ENCODE measurements around the gene SEMA6B. TPM values are rescaled to one million over a fixed set of nuclear protein-coding genes. Genes with fewer than 3 reads are reported as not detected.

Gene SEMA6B
- total and polyA plus RNA-seq, 2 of the 8 experiments (the other 6 are each of a cell fraction or from before 2014, with no cell fraction given) = 31.3 to 54.4 TPM

- TF ChIP-seq ATF2 (IDR thresholded peaks at IDR 0.05; ENCODE audit: low read length) (no peak), BCL11A (IDR thresholded peaks at IDR 0.05; ENCODE audit: low read depth in 2 of 2, low read length in 2 of 2) (no peak)
Measured at GRCh38 chr19:4493104-4493928, 66.2 kb downstream of the SEMA6B start (continued).

Other genes starting within 250 kb of the SEMA6B start
- gene STAP2, start 220.9 kb downstream of the SEMA6B start, total RNA-seq (2021; fragmentation: NEBNext Ultra II Directional; extraction: Animal tissue kit (Norgen Biotek cat#: 25700)) = 15.3 and 18.1 TPM in 2 replicates
- 33.6 and 37.3 TPM in 2 replicates for gene STAP2, start 220.9 kb downstream of the SEMA6B start, polyA plus RNA-seq (2011; rRNA removed)
- gene MPND, start 216.1 kb downstream of the SEMA6B start, total RNA-seq (2021; fragmentation: NEBNext Ultra II Directional; extraction: Animal tissue kit (Norgen Biotek cat#: 25700)) = 24.2 and 27.7 TPM in 2 replicates
- 22.9 and 31.6 TPM in 2 replicates for gene MPND, start 216.1 kb downstream of the SEMA6B start, polyA plus RNA-seq (2011; rRNA removed)
- 102 TPM in 2 replicates for gene SH3GL1, start 159.1 kb downstream of the SEMA6B start, total RNA-seq (2021; fragmentation: NEBNext Ultra II Directional; extraction: Animal tissue kit (Norgen Biotek cat#: 25700))
- gene SH3GL1, start 159.1 kb downstream of the SEMA6B start, polyA plus RNA-seq (2011; rRNA removed) = 81.5 and 120 TPM in 2 replicates
- 146 and 147 TPM in 2 replicates for gene CHAF1A, start 157.0 kb downstream of the SEMA6B start, total RNA-seq (2021; fragmentation: NEBNext Ultra II Directional; extraction: Animal tissue kit (Norgen Biotek cat#: 25700))
- gene CHAF1A, start 157.0 kb downstream of the SEMA6B start, polyA plus RNA-seq (2011; rRNA removed) = 122 and 190 TPM in 2 replicates
- 28.0 and 29.9 TPM in 2 replicates for gene UBXN6, start 101.9 kb downstream of the SEMA6B start, total RNA-seq (2021; fragmentation: NEBNext Ultra II Directional; extraction: Animal tissue kit (Norgen Biotek cat#: 25700))
- 43.8 and 63.0 TPM in 2 replicates for gene UBXN6, start 101.9 kb downstream of the SEMA6B start, polyA plus RNA-seq (2011; rRNA removed)
- 102 and 106 TPM in 2 replicates for gene HDGFL2, start 87.4 kb downstream of the SEMA6B start, total RNA-seq (2021; fragmentation: NEBNext Ultra II Directional; extraction: Animal tissue kit (Norgen Biotek cat#: 25700))
- gene HDGFL2, start 87.4 kb downstream of the SEMA6B start, polyA plus RNA-seq (2011; rRNA removed) = 31.1 and 46.8 TPM in 2 replicates
- gene PLIN4, start 41.2 kb downstream of the SEMA6B start, total RNA-seq (2021; fragmentation: NEBNext Ultra II Directional; extraction: Animal tissue kit (Norgen Biotek cat#: 25700)) = 0.45 and 0.54 TPM in 2 replicates
- 0.35 and 0.67 TPM in 2 replicates for gene PLIN4, start 41.2 kb downstream of the SEMA6B start, polyA plus RNA-seq (2011; rRNA removed)
- gene PLIN5, start 24.5 kb downstream of the SEMA6B start, total RNA-seq (2021; fragmentation: NEBNext Ultra II Directional; extraction: Animal tissue kit (Norgen Biotek cat#: 25700)) = 1.8 and 2.0 TPM in 2 replicates
- gene PLIN5, start 24.5 kb downstream of the SEMA6B start, polyA plus RNA-seq (2011; rRNA removed) = 2.5 and 2.6 TPM in 2 replicates
- 0.36 and 0.48 TPM in 2 replicates for gene LRG1, start 19.6 kb downstream of the SEMA6B start, total RNA-seq (2021; fragmentation: NEBNext Ultra II Directional; extraction: Animal tissue kit (Norgen Biotek cat#: 25700))
- 0.64 and 0.79 TPM in 2 replicates for gene LRG1, start 19.6 kb downstream of the SEMA6B start, polyA plus RNA-seq (2011; rRNA removed)
- gene TNFAIP8L1, start 79.8 kb upstream of the SEMA6B start, total RNA-seq (2021; fragmentation: NEBNext Ultra II Directional; extraction: Animal tissue kit (Norgen Biotek cat#: 25700)) = 5.9 and 6.1 TPM in 2 replicates
- gene TNFAIP8L1, start 79.8 kb upstream of the SEMA6B start, polyA plus RNA-seq (2011; rRNA removed) = 3.2 and 5.5 TPM in 2 replicates
- 51.1 and 53.1 TPM in 2 replicates for gene MYDGF, start 110.7 kb upstream of the SEMA6B start, total RNA-seq (2021; fragmentation: NEBNext Ultra II Directional; extraction: Animal tissue kit (Norgen Biotek cat#: 25700))
- 40.6 and 81.0 TPM in 2 replicates for gene MYDGF, start 110.7 kb upstream of the SEMA6B start, polyA plus RNA-seq (2011; rRNA removed)
- 40.7 and 46.8 TPM in 2 replicates for gene DPP9, start 164.2 kb upstream of the SEMA6B start, total RNA-seq (2021; fragmentation: NEBNext Ultra II Directional; extraction: Animal tissue kit (Norgen Biotek cat#: 25700))
- gene DPP9, start 164.2 kb upstream of the SEMA6B start, polyA plus RNA-seq (2011; rRNA removed) = 11.6 and 23.3 TPM in 2 replicates
- 16.1 and 16.4 TPM in 2 replicates for gene FEM1A, start 232.1 kb upstream of the SEMA6B start, total RNA-seq (2021; fragmentation: NEBNext Ultra II Directional; extraction: Animal tissue kit (Norgen Biotek cat#: 25700))
- 6.7 and 8.8 TPM in 2 replicates for gene FEM1A, start 232.1 kb upstream of the SEMA6B start, polyA plus RNA-seq (2011; rRNA removed)

Measured in H1 (cell line).